Hepatocyte (in vitro differentiated cells): Measurements from ENCODE around the gene COL6A3.

ENCODE experiments used
- CTCF ChIP-seq: fragments of 200-600 bp; sonication (generic); IDR thresholded peaks from 2 replicates; pipeline ENCODE4 v1.5.1; 2016; ENCODE audit warnings: antibody characterized with exemption, mild to moderate bottlenecking; ENCODE audit not compliant: poor library complexity
- EZH2 ChIP-seq: fragments of 200-600 bp; sonication (generic); IDR thresholded peaks from 2 replicates; pipeline ENCODE4 v1.6.1; 2016; ENCODE audit warnings: antibody characterized with exemption, mild to moderate bottlenecking, borderline replicate concordance

- TF ChIP-seq EZH2, result no peak
- TF ChIP-seq CTCF, result no peak
Observed at GRCh38 chr2:237305579-237305978, 108.4 kb downstream of the COL6A3 start.
